Astrocyte (in vitro differentiated cells and primary cell): Measurements from ENCODE around the gene RPS6KA4.

Experiments
- EZH2 ChIP-seq: IDR thresholded peaks from 2 replicates; pipeline ENCODE4 v1.6.1; 2012; ENCODE audit warnings: mild to moderate bottlenecking, low read length, inconsistent platforms; ENCODE audit not compliant: insufficient read depth
- TF ChIP-seq, protein P1 (sequence below): IDR thresholded peaks from 2 replicates; pipeline ENCODE4 v1.5.1; 2011; ENCODE audit warnings: low read depth, mild to moderate bottlenecking, inconsistent platforms, low read length, moderate library complexity; ENCODE audit not compliant: insufficient read depth

DNA sequence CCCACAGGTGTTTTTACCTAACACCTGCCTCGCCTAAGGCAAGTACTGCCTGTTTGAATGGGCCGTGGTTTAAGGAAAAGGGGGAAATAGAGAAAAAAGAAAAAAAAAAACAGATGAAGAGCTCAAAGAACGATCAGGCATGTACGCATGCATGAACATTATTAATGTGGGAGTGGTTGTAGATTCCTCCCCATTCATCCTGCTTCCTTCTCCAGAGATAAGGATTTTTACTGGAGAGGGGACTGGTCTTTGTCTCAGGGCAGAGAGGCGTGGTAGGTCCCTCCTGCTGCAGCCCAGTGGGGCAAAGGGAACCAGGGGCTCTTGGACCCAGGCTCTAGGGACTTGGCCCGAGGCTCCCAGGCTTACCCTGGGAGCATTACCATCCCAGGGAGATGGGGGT, 23.1 kb downstream of the RPS6KA4 start:
- TF ChIP-seq, protein P1, sequence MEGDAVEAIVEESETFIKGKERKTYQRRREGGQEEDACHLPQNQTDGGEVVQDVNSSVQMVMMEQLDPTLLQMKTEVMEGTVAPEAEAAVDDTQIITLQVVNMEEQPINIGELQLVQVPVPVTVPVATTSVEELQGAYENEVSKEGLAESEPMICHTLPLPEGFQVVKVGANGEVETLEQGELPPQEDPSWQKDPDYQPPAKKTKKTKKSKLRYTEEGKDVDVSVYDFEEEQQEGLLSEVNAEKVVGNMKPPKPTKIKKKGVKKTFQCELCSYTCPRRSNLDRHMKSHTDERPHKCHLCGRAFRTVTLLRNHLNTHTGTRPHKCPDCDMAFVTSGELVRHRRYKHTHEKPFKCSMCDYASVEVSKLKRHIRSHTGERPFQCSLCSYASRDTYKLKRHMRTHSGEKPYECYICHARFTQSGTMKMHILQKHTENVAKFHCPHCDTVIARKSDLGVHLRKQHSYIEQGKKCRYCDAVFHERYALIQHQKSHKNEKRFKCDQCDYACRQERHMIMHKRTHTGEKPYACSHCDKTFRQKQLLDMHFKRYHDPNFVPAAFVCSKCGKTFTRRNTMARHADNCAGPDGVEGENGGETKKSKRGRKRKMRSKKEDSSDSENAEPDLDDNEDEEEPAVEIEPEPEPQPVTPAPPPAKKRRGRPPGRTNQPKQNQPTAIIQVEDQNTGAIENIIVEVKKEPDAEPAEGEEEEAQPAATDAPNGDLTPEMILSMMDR: no peak
- no peak for TF ChIP-seq EZH2
